Gastrocnemius medialis (tissue), 4 donors: ENCODE measurements around the gene CAMTA1.

Experiments
- POLR2A ChIP-seq, 2 donors: fragments of 450-650 bp; IDR thresholded peaks; one replicate each; pipeline ENCODE4 v1.6.1; 2017; ENCODE audit warnings: antibody characterized with exemption in 2 of 2, mild to moderate bottlenecking in 2 of 2, moderate library complexity in 2 of 2
- TF ChIP-seq, protein P1 (sequence below), 5 experiments: fragments of 450-650 bp in 3 of 5; fragments of 200-600 bp in 2 of 5; sonication (generic) in 2 of 5; IDR thresholded peaks in 4 of 5; conservative IDR thresholded peaks in 1 of 5; 1 replicate in 4 of 5; 2 replicates in 1 of 5; pipeline ENCODE4 v1.5.1; 2016 to 2019; ENCODE audit warnings: antibody characterized with exemption in 5 of 5, mild to moderate bottlenecking in 3 of 5, moderate library complexity in 3 of 5

DNA sequence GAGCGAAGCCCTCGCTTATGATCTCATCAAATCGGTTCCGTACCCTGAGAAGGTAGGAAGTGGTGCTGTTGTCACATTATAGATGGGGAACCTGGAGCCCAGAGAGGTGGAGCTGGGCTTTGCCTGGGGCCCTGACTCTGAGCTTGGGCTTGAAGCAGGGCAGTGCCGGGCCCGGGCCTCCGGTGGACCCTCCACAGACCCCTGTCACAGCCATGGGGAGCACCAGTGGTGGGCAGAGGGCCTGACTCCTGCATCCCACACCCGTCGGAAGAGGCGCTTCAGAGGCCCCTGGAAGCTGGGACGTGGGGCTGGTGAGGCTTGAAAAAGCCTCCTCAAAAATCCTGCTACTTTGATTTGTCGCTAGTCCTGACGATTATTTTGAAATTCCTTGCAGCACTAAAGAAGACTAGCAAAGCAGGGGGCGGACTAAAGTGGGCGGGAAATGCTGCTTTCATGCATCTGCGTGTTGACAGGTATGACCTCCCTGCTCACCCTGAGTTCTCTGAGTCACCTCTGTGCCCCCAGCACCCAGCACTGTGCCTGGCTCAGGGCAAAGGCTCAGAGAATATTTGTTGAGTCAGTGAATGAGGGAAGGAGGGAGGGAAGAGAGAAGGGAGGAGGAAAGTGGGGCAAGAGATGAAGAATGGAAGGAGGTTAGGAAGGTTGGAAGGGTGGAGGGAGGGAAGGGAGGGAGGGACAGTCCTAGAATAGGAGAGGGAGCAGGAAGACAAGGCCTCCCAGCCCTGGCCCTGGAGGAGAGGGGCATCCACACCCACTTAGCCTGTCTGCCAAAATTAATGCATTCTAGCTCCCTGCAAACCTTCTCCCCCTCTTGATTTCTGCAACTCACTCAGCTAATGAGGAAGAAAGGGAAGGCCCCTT is 723.0 kb downstream of the CAMTA1 start:
- TF ChIP-seq, protein P1, sequence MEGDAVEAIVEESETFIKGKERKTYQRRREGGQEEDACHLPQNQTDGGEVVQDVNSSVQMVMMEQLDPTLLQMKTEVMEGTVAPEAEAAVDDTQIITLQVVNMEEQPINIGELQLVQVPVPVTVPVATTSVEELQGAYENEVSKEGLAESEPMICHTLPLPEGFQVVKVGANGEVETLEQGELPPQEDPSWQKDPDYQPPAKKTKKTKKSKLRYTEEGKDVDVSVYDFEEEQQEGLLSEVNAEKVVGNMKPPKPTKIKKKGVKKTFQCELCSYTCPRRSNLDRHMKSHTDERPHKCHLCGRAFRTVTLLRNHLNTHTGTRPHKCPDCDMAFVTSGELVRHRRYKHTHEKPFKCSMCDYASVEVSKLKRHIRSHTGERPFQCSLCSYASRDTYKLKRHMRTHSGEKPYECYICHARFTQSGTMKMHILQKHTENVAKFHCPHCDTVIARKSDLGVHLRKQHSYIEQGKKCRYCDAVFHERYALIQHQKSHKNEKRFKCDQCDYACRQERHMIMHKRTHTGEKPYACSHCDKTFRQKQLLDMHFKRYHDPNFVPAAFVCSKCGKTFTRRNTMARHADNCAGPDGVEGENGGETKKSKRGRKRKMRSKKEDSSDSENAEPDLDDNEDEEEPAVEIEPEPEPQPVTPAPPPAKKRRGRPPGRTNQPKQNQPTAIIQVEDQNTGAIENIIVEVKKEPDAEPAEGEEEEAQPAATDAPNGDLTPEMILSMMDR (IDR thresholded peaks at IDR 0.05 in 4 of 5, conservative IDR thresholded peaks at IDR 0.05 in 1 of 5) = no peak
- TF ChIP-seq POLR2A (IDR thresholded peaks at IDR 0.05) = no peak
